Ascending aorta (tissue), 2 donors: Measurements from ENCODE around the gene ZNF263. TPM values are rescaled to one million over a fixed set of nuclear protein-coding genes. Genes with fewer than 3 reads are reported as not detected.

Experiments used
- DNase-seq, 2 donors: peaks; one replicate each; pipeline ENCODE4 v3.0.0-alpha.2; 2019; ENCODE audit warnings: low spot score in 2 of 2
- H3K27ac ChIP-seq, 2 donors: fragments of 200-600 bp; sonication (generic); one replicate each; pipeline ENCODE4 v1.5.1; 2016 to 2017; ENCODE audit warnings: mild to moderate bottlenecking in 1 of 2
- H3K27me3 ChIP-seq: fragments of 200-600 bp; sonication (generic); one replicate; pipeline ENCODE4 v1.5.1; 2017
- H3K36me3 ChIP-seq, 2 donors: fragments of 200-600 bp; sonication (generic); one replicate each; pipeline ENCODE4 v1.5.1; 2016
- H3K4me1 ChIP-seq, 2 donors: fragments of 200-600 bp; sonication (generic); one replicate each; pipeline ENCODE4 v1.5.1; 2016 to 2017; ENCODE audit warnings: mild to moderate bottlenecking in 1 of 2
- H3K4me3 ChIP-seq, 2 donors: fragments of 200-600 bp; sonication (generic); one replicate each; pipeline ENCODE4 v1.5.1; 2016 to 2017; ENCODE audit warnings: mild to moderate bottlenecking in 1 of 2
- H3K9me3 ChIP-seq, 2 donors: fragments of 200-600 bp; sonication (generic); one replicate each; pipeline ENCODE4 v1.5.1; 2016
- CTCF ChIP-seq, 3 experiments: fragments of 200-600 bp in 2 of 3; fragments of 450-650 bp in 1 of 3; sonication (generic) in 2 of 3; IDR thresholded peaks; one replicate each; pipeline ENCODE4 v1.5.1; 2016 to 2019; ENCODE audit warnings: antibody characterized with exemption in 3 of 3, mild to moderate bottlenecking in 1 of 3, moderate library complexity in 1 of 3
- intact Hi-C: fragments of 100-400 bp; cut with DNase I; formaldehyde crosslinking; loops from one replicate; pipeline ENCODE4 v1.15.1; 2023
- total RNA-seq: library from RNA; depleted of rRNA; stranded (reverse); fragments of >200 nt; gene quantifications from one replicate; pipeline ENCODE4 v1.1.0, GENCODE V29; 2016

The ZNF263 gene
- total RNA-seq, 1 donor from 2014 or later, result 61.8 TPM

- H3K4me3 ChIP-seq, result no peak overlapping the region
- intact Hi-C loops, result no loop called here
- H3K27ac ChIP-seq, result no peak overlapping the region
- no peak for DNase-seq
- no peaks in the 10 kb centered on the region for H3K27me3 ChIP-seq
- H3K36me3 ChIP-seq, result no peaks in the 10 kb centered on the region
- no peaks in the 10 kb centered on the region for H3K4me1 ChIP-seq
- no peaks in the 10 kb centered on the region for H3K9me3 ChIP-seq
- TF ChIP-seq CTCF (IDR thresholded peaks at IDR 0.05), result no peak
Measured at GRCh38 chr16:3242709-3243108, 40.6 kb upstream of the ZNF263 start.

- no peaks in the 10 kb centered on the region for H3K36me3 ChIP-seq
- no peaks in the 10 kb centered on the region for H3K27me3 ChIP-seq
- intact Hi-C loops, result no loop called here
- no peak for DNase-seq
- no peak for TF ChIP-seq CTCF (IDR thresholded peaks at IDR 0.05)
- no peaks in the 10 kb centered on the region for H3K9me3 ChIP-seq
- H3K4me3 ChIP-seq, result no peak overlapping the region
- H3K4me1 ChIP-seq, result no peaks in the 10 kb centered on the region
- no peak overlapping the region for H3K27ac ChIP-seq
Measured at GRCh38 chr16:3243882-3244281, 39.4 kb upstream of the ZNF263 start.

GRCh38 chr16:3246002-3246401 is 37.3 kb upstream of the ZNF263 start:
- TF ChIP-seq CTCF (IDR thresholded peaks at IDR 0.05), result no peak
- intact Hi-C loops, result no loop called here
- no peaks in the 10 kb centered on the region for H3K36me3 ChIP-seq
- no peaks in the 10 kb centered on the region for H3K27me3 ChIP-seq
- DNase-seq, result no peak
- no peaks in the 10 kb centered on the region for H3K9me3 ChIP-seq
- H3K27ac ChIP-seq, result no peak overlapping the region
- H3K4me3 ChIP-seq, result no peak overlapping the region
- H3K4me1 ChIP-seq, result no peaks in the 10 kb centered on the region

GRCh38 chr16:3246876-3247275 is 36.4 kb upstream of the ZNF263 start:
- DNase-seq, result no peak
- Histone ChIP-seq H3K36me3 (no peaks in the 10 kb centered on the region), H3K27ac (no peak overlapping the region), H3K4me3 (no peak overlapping the region), H3K4me1 (no peaks in the 10 kb centered on the region), H3K27me3 (no peaks in the 10 kb centered on the region), H3K9me3 (no peaks in the 10 kb centered on the region)
- intact Hi-C loops, result no loop called here
- TF ChIP-seq CTCF (IDR thresholded peaks at IDR 0.05), result no peak

- no peak overlapping the region for H3K27ac ChIP-seq
- no peaks in the 10 kb centered on the region for H3K36me3 ChIP-seq
- H3K9me3 ChIP-seq, result no peaks in the 10 kb centered on the region
- no peaks in the 10 kb centered on the region for H3K4me1 ChIP-seq
- no peak for DNase-seq
- no peaks in the 10 kb centered on the region for H3K27me3 ChIP-seq
- H3K4me3 ChIP-seq, result no peak overlapping the region
- TF ChIP-seq CTCF (IDR thresholded peaks at IDR 0.05), result no peak
- intact Hi-C loops, result no loop called here
Measured at GRCh38 chr16:3248596-3248995, 34.7 kb upstream of the ZNF263 start.

GRCh38 chr16:3249020-3249419 is 34.3 kb upstream of the ZNF263 start:
- Histone ChIP-seq H3K36me3 (no peaks in the 10 kb centered on the region), H3K4me1 (no peaks in the 10 kb centered on the region), H3K9me3 (no peaks in the 10 kb centered on the region), H3K27me3 (no peaks in the 10 kb centered on the region), H3K4me3 (no peak overlapping the region), H3K27ac (no peak overlapping the region)
- intact Hi-C loops, result no loop called here
- DNase-seq, result no peak
- no peak for TF ChIP-seq CTCF (IDR thresholded peaks at IDR 0.05)
